HG03097 (cell line): ENCODE measurements around the gene KRTAP5-9.
"Not testable (repeated sequence)": the region's sequence is repeated elsewhere in the genome, so short reads cannot be mapped to it uniquely, and the experiment has no call there.

Experiments
- ATAC-seq: cut with Tn5 transposase; IDR thresholded peaks from one replicate; pipeline ENCODE4 v1.9.1; 2021; ENCODE audit not compliant: unreplicated experiment, low FRiP score

KRTAP5-9 gene

GRCh38 chr11:71557257-71557656 lies 9.0 kb downstream of the KRTAP5-9 start:
- no peak for ATAC-seq

DNA sequence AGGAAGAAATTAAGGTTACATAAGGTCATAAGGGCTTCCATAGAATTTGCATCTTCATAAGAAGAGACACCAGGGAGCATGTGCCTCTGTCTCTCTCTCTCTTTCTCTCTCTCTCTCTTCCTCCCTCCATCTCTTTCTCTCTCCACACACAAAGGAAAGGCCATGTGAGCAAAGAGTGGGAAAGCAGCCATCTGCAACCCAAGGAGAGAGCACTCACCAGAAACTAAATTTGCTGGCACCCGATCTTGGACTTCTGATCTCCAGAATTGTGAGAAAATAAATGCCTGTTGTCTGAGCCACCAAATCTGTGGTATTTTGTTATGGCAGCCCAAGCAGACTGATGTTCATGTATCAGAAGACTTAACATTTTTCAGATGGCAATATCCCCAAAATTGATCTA lies 10.8 kb downstream of the KRTAP5-9 start:
- no peak for ATAC-seq

GRCh38 chr11:71562120-71562519 lies 13.9 kb downstream of the KRTAP5-9 start:
- no peak for ATAC-seq

DNA sequence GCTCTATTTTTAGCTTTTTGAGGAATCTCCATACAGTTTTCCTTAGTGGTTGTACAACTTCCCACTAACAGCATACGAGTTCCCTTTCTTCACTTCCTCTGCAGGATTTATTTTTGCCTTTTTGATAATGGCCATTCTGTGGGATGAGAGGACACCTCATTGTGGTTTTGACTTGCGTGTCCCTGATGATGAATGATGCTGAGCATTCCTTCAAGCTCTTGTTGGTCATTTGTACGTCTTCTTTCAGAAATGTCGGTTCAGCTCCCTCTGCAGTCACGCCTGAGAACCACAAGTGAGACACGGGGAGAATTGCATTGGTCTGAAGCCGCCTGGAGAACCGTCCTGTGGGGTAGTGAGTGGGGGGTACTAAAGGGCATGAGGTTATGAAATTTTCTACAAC lies 15.2 kb downstream of the KRTAP5-9 start:
- no peak for ATAC-seq

DNA sequence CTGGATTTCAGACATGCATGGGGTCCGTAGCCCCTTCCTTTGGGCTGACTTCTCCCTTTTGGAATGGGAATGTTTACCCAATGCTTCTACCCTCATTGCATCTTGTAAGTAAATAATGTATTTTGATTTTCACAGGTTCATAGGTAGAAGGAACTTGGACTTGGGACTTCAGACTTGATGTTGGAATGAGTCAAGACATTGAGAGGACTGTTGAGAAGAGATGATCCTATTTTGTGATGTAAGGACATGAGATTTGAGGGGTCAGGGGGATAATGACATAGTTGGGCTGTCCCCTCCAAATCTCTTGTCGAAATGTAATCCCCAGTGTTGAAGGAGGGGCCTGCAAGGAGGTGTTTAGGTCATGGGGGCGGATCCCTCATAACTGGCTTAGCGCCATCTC lies 16.2 kb downstream of the KRTAP5-9 start:
- ATAC-seq = no peak

DNA sequence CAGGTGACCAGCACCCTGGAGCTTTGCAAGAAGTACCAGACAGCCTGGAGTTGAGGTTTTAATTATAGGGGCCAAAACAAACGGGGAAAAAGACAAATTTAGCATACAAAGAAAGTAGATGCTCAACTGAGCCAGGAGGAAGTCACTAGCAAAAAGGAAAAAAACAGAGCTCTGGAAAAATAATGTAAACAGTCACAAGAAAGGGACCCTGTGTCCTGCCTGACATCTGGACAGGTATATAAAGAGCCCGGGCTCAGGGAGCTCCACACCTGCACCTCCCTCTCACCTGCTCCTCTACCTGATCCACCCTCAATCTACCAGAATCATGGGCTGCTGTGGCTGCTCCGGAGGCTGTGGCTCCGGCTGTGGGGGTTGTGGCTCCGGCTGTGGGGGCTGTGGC lies 17.0 kb downstream of the KRTAP5-9 start, which contains the start of gene KRTAP5-10:
TSS of gene KRTAP5-10 (plus strand) at position 301 of the 400 bp plus-strand sequence. CDS start at position 326, 25 bp downstream.
- ATAC-seq = no peak

DNA sequence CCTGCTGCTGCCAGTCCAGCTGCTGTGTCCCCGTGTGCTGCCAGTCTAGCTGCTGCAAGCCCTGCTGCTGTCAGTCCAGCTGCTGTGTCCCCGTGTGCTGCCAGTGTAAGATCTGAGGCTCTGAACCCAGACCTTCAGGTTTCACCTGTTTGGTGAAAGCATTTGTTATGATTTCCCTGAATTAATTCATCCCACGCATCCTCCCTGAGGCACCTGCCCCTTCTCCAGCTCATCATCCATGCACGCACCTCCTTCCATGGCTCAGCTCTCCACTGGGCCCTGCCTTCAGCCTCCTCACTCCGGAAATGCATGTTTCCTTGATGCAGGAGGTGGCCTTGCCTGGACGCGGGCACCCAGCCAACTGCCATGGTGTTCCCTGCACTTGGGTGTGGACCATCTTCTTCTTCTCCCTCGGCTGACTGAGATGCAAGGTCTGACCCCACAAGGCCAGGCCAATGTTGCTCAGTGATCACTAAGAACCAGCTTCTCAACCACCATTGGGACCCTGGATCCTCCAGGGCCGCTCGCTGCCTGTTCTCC lies 17.9 kb downstream of the KRTAP5-9 start:
- no peak for ATAC-seq

DNA sequence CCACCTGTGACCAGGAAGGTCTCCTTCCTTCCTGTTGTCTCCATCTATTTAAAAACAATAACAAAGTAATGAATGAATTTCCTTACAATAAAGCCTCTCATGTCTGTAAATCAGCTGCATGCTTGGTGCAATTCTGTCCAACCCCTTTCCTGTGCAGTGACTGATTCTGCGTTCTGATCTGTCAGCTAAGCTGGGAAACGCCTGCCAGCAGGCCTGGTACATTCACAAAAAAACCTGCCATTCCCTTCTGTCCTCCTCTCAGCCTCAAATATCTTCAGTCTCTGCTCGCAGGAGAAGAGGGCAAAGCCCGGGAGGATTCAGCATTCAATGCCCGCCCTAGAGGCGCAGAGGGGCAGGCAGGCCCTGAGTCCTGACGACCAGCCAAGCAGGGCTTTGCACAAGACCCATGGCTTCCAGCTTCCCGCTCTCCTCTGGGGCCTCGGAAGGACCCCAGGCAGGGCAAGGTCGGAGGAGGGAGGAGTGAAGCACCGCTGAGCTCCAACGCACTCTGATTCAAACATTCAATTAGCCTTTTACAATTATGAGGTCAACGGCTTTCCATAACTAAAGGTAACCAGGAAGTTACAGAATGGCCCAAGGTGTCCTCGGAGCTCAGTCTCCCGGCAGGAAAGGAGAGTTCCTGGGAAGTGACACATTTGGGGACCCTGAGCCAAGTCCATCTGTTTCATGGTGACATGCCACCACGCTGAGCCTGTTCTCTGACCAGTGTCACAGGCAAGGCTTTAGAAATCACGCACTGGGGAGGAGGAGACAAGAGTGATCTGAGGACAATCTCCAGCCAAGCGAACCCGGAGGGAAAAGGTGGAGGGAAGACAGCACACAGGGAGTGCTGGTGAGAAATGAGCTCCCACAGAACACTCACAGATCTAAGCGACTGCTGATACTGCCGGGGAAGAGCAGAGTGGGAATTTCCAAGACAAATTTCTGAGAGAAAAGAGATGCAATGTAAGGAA lies 18.7 kb downstream of the KRTAP5-9 start:
- ATAC-seq = not testable (repeated sequence)

GRCh38 chr11:71567633-71568032 lies 19.4 kb downstream of the KRTAP5-9 start:
- ATAC-seq = not testable (repeated sequence)

DNA sequence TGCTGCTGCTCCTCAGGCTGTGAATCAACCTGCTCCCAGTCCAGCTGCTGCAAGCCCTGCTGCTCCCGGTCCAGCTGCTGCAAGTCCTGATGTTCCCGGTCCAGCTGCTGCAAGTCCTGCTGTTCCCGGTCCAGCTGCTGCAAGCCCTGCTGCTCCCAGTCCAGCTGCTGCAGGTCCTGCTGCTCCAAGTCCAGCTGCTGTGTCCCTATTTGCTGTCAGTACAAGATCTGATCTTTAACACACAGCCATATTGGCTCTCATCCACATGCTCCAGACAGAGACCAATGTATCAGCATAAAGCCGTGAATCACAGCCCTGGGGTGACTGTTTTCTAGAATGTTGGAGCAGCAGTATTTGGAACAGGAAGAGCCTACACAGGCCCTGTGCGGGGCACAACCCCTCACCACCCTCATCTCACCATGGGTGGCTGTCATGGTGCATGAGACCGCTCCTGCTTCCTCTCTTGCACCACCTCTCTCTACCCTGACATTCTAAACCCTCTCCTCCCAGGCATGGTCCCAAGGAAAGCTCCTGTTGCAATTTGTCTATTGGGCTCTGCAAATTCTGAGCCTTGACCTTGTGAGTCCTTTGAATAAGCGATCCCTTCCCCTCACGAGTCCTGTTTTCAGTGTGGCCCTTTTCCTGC lies 20.6 kb downstream of the KRTAP5-9 start:
- ATAC-seq = no peak

- ATAC-seq = not testable (repeated sequence)
These were observed 23.1 kb downstream of the KRTAP5-9 start for GRCh38 chr11:71571101-71571850.

DNA sequence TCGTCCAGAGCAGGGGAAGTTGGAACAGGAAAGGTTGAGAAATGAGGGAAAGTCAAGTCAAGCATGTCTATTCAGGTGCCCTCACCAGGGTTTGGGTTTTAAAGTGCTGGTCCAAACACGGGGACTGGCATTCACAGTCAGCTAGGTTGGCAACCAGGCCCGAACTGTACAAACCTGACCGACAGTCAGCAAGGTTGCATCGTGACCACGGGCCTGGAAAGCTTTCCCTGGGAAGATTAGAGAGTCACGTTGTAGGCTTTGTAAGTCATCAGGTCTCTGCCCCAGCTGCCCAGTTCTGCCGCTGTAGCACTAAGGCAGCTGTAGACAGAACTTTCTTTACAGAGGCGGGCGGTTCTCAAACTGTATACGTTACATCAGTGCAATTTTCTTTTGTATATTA lies 24.6 kb downstream of the KRTAP5-9 start:
- no peak for ATAC-seq

DNA sequence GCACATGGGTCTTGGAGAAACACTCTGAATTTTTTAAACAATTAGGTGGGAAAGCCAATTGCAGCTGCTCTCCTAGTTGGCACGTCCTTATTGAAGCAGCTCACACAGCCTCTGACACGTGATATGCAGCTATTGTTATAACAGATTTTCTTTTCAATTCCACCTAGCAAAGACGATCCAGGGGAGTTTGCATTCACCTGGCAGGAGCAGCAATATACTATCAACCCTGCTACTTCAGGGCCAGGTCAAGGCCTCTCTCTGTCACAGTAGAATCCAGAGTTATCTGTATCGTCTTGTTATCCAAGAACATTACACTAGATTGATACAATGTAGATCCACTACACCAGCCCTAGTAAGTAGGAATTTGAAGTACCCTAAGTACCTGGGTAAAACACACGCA lies 26.2 kb downstream of the KRTAP5-9 start:
- ATAC-seq = no peak

GRCh38 chr11:71575723-71576424 lies 27.7 kb downstream of the KRTAP5-9 start:
- ATAC-seq = no peak

- not testable (repeated sequence) for ATAC-seq
These were observed 28.7 kb downstream of the KRTAP5-9 start for GRCh38 chr11:71576688-71577465.

DNA sequence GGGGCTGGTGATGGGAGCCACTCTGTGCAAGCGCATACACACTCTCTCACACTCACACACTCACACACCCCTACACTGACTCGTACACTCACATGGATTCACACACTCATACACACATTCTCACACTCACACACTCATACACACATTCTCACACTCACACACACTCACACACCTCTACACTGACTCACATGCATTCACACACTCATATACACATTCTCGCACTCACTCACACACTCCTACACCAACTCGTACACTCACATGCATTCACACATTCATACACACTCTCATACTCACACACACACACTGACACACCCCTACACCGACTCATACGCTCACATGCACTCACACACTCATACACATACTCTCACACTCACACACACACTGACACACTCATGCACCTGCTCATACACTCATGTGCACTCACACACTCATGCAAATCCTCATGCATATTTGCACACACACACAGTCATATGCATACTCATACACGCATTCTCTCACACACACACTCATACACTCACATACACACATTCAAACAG lies 29.3 kb downstream of the KRTAP5-9 start:
- no peak for ATAC-seq

DNA sequence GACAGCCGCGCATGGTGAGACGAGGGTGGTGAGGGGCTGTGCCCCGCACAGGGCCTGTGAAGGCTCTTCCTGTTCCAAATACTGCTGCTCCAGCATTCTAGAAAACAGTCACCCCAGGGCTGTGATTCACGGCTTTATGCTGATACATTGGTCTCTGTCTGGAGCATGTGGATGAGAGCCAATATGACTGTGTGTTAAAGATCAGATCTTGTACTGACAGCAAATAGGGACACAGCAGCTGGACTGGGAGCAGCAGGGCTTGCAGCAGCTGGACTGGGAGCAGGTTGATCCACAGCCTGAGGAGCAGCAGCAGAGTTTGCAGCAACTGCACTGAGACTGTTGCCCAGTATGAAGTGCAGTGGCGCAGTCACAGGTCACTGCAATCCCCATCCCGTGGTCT lies 31.3 kb downstream of the KRTAP5-9 start:
- not testable (repeated sequence) for ATAC-seq

- no peak for ATAC-seq
These were observed 32.1 kb downstream of the KRTAP5-9 start for GRCh38 chr11:71580057-71581003.
